ENCODE data around the gene MCM7. TPM values are rescaled to one million over a fixed set of nuclear protein-coding genes. Genes with fewer than 3 reads are reported as not detected.

MCM7 gene
- total RNA-seq, 4 donors from 2014 or later: 30.3 to 72.6 (median 38.7) TPM

GRCh38 chr7:100049441-100050291, 51.5 kb downstream of the MCM7 start, which contains the start of gene ZSCAN21:
ZSCAN21 (plus strand) TSS chr7:100049774; CDS start chr7:100057007, 7,233 bp downstream.
- H3K27me3 ChIP-seq: no peaks in the 10 kb centered on the region
- peak in 2 of 5 experiments; percentile 16 to 22 for TF ChIP-seq CTCF (IDR thresholded peaks at IDR 0.05)
- peak; percentile 76 to 92 (median 91) for TF ChIP-seq POLR2AphosphoS5 (IDR thresholded peaks at IDR 0.05)
- TF ChIP-seq POLR2A (IDR thresholded peaks at IDR 0.05): peak; percentile 80
- TF ChIP-seq EP300 (IDR thresholded peaks at IDR 0.05; ENCODE audit: low read depth): no peak
- WGBS, 2 donors (ENCODE audit: low coverage in 1 of 2): 0 to 1% methylated on average over 10 to 42 of the region's 47 CpGs

GRCh38 chr7:100048680-100049079, 52.5 kb downstream of the MCM7 start:
- Histone ChIP-seq H3K27ac (peak overlapping the region in 2 of 4 donors; percentile 91 to 97), H3K27me3 (no peaks in the 10 kb centered on the region), H3K4me3 (no peak overlapping the region), H3K4me1 (peaks cover 7 to 28% (median 15%) of the 10 kb centered on the region in 4 donors), H3K9me3 (no peaks in the 10 kb centered on the region), H3K36me3 (no peaks in the 10 kb centered on the region)
- in situ Hi-C loops (cut with MboI; ENCODE audit: low pct_ligation_motif_present in 1 of 4, low pct_unique_long_range_greater_than_20kb in 1 of 4, low sequenced_read_pairs in 3 of 4) (no loop called here), intact Hi-C loops (cut with DNase I; ENCODE audit: low total_unique reads) (no loop called here)
- DNase-seq: peak; percentile 22
- 64 to 82% methylated on average over 3 to 4 of the region's 4 CpGs for WGBS, 2 donors (ENCODE audit: low coverage in 1 of 2)
- TF ChIP-seq CTCF (IDR thresholded peaks at IDR 0.05): no peak

More at GRCh38 chr7:100049441-100050291, 51.5 kb downstream of the MCM7 start, which contains the start of gene ZSCAN21:
- Histone ChIP-seq H3K36me3 (no peaks in the 10 kb centered on the region), H3K9me3 (no peaks in the 10 kb centered on the region), H3K4me1 (peaks cover 7 to 32% (median 15%) of the 10 kb centered on the region in 4 donors), H3K4me3 (peak within 1 kb of the TSS; percentile 71 to 86 (median 81)), H3K27ac (peak within 1 kb of the TSS; percentile 91 to 97 (median 96))
- DNase-seq: peak; percentile 87
- in situ Hi-C loops (cut with MboI; ENCODE audit: low pct_ligation_motif_present in 1 of 4, low pct_unique_long_range_greater_than_20kb in 1 of 4, low sequenced_read_pairs in 3 of 4): loop anchor here in 3 of 4 donors (10.0 to 25.0 kb wide), 2 partner anchors 55 to 137 kb away; partner anchors contain the start of gene TRIM4 (in 3 of the 3)
- intact Hi-C loops (cut with DNase I; ENCODE audit: low total_unique reads): no loop called here

GRCh38 chr7:100044718-100045117, 56.5 kb downstream of the MCM7 start:
- Histone ChIP-seq H3K4me1 (peaks cover 3 to 8% (median 6%) of the 10 kb centered on the region in 4 donors), H3K9me3 (no peaks in the 10 kb centered on the region), H3K27ac (no peak overlapping the region), H3K36me3 (no peaks in the 10 kb centered on the region), H3K27me3 (no peaks in the 10 kb centered on the region), H3K4me3 (no peak overlapping the region)
- intact Hi-C loops (cut with DNase I; ENCODE audit: low total_unique reads) (no loop called here), in situ Hi-C loops (cut with MboI; ENCODE audit: low pct_ligation_motif_present in 1 of 4, low pct_unique_long_range_greater_than_20kb in 1 of 4, low sequenced_read_pairs in 3 of 4) (no loop called here)
- peak; percentile 52 for DNase-seq
- WGBS, 2 donors (ENCODE audit: low coverage in 1 of 2): 42 to 46% methylated on average over 6 of the region's 6 CpGs
- no peak for TF ChIP-seq EP300 (IDR thresholded peaks at IDR 0.05; ENCODE audit: low read depth)
- no peak for TF ChIP-seq POLR2AphosphoS5 (IDR thresholded peaks at IDR 0.05)
- TF ChIP-seq CTCF (IDR thresholded peaks at IDR 0.05): peak in 4 of 5 experiments; percentile 20 to 31 (median 26)
- no peak for TF ChIP-seq POLR2A (IDR thresholded peaks at IDR 0.05)

Small RNA genes within 50 kb of the gene (small RNA-seq; reads per million reads assigned to genes)
- gene MIR106B (24.8 to 120 (median 85.1) reads per million in 4 donors), gene MIR25 (509 to 1,826 (median 1,198) reads per million in 4 donors), gene MIR93 (107 to 467 (median 227) reads per million in 4 donors)

Other genes starting within 250 kb of the MCM7 start
- not detected for gene OR2AE1, start 224.4 kb downstream of the MCM7 start, total RNA-seq
- gene TRIM4, start 181.9 kb downstream of the MCM7 start, total RNA-seq: 10 to 100 TPM; 20.9 to 43.3 (median 39.6) TPM
- gene GJC3, start 171.8 kb downstream of the MCM7 start, total RNA-seq: not detected
- 10 to 100 TPM in 1 of 4 donors, 1 to 10 TPM in 1, not detected in 2; 3.2 to 17.1 TPM for gene AZGP1, start 125.4 kb downstream of the MCM7 start, total RNA-seq
- 10 to 100 TPM; 63.1 to 97.5 (median 84.5) TPM for gene ZKSCAN1, start 85.8 kb downstream of the MCM7 start, total RNA-seq
- 10 to 100 TPM in 2 of 4 donors, 1 to 10 TPM in 1, under 1 TPM in 1; 0.75 to 28.7 (median 10.0) TPM for gene ZSCAN21, start 51.6 kb downstream of the MCM7 start, total RNA-seq
- gene ZNF3, start 19.7 kb downstream of the MCM7 start, total RNA-seq: 10 to 100 TPM; 37.4 to 42.7 (median 41.0) TPM
- gene COPS6, start 12.4 kb downstream of the MCM7 start, total RNA-seq: 10 to 100 TPM; 18.3 to 61.3 (median 44.5) TPM
- 10 to 100 TPM; 16.5 to 86.0 (median 54.9) TPM for gene AP4M1, start 246 bp upstream of the MCM7 start, total RNA-seq
- gene TAF6, start 18.0 kb upstream of the MCM7 start, total RNA-seq: 100 to 1,000 TPM in 1 of 4 donors, 10 to 100 TPM in 3; 18.0 to 581 (median 43.9) TPM
- 1 to 10 TPM; 4.9 to 9.4 (median 7.0) TPM for gene CNPY4, start 18.2 kb upstream of the MCM7 start, total RNA-seq
- 1 to 10 TPM in 2 of 4 donors, not detected in 2; 4.4 to 5.6 TPM for gene MBLAC1, start 25.6 kb upstream of the MCM7 start, total RNA-seq
- 100 to 1,000 TPM; 105 to 403 (median 256) TPM for gene LAMTOR4, start 47.5 kb upstream of the MCM7 start, total RNA-seq
- 100 to 1,000 TPM in 1 of 4 donors, 10 to 100 TPM in 3; 43.5 to 111 (median 51.2) TPM for gene TRAPPC14, start 57.3 kb upstream of the MCM7 start, total RNA-seq
- gene GAL3ST4, start 67.2 kb upstream of the MCM7 start, total RNA-seq: 1 to 10 TPM in 3 of 4 donors, not detected in 1; 2.0 to 5.1 (median 3.8) TPM
- gene GPC2, start 76.0 kb upstream of the MCM7 start, total RNA-seq: 10 to 100 TPM in 2 of 4 donors, 1 to 10 TPM in 1, not detected in 1; 3.5 to 17.2 (median 12.5) TPM
- 1 to 10 TPM in 2 of 4 donors, under 1 TPM in 1, not detected in 1; 0.96 to 9.4 (median 2.2) TPM for gene STAG3, start 76.5 kb upstream of the MCM7 start, total RNA-seq
- 1 to 10 TPM in 2 of 4 donors, not detected in 2; 2.2 to 4.3 TPM for gene PVRIG, start 118.6 kb upstream of the MCM7 start, total RNA-seq
- not detected for gene SPDYE3, start 206.3 kb upstream of the MCM7 start, total RNA-seq